Measurements from ENCODE around the gene C2.
A peak's percentile ranks its signal among the peaks of the same experiment; 100 is the strongest.

The C2 gene

DNA sequence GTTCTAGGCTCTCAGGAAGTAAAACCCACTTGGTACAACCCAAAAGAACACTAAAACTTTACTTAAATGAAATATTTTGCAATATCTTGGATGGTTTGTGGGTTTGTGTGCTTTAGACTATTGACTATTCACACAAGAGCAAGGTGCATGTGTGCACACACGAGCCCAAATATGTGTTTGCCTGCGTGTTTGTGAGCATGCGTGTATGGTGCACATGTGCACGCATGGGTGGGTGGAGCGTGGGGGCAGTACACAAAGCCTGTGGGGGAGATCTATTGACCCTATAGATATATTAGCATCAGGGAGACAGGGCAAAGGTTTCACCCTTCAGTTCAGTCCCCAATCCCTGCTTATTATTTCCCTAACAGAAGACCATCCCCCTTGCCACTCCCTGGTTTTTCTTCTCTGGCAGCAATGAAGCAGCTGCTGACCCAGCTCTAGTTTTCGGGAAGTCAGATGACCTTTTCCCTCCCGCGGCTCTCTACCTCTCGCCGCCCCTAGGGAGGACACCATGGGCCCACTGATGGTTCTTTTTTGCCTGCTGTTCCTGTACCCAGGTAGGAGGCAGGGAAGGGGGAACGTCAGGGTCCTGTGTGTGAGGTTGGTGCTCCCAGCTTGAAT lies at the start of gene C2:
Gene C2, plus strand, starts transcription at position 476 of the 621 bp plus-strand sequence. Its CDS starts 36 bp downstream, at position 512.
- peak; percentile 45 for DNase-seq

DNA sequence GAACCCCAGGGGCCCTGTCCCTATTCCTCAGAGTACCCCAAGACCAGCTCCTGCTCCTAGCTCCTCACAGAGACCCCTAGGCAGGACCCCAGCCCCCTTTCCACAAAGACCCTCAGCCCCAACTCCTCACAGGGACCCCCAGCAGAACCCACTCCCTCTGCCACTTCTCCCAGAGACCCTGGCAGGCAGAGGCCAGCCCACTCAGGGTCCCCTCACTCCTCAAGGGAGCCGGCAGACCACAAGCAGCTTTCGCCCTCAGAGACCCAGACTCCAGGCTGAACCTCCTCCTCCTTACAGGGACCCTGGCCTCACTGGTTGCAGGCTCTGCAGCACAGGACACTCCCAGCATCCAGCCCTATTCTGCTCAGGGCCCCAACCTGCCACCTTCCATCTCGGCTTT lies 49.3 kb upstream of the C2 start:
- no peak for DNase-seq

DNA sequence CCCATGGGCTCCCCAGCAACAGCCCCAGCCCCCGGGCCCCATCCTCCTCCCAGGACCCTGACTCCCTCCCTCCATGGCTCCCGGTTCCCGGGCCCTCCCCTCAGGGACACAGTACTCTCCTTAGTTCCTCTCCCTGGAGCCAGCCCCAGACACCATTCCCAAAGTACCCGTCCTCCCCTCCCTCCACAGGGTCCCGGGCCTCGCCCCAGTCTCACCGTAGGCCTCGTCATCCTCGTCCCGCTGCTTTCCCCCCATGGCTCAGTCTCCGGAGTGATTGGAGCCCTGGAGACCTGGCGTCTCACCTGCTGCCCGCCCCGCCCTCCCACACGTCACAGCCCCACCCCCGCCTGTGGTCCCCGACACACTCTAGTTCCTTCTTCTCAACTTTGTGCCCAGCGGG lies 48.8 kb upstream of the C2 start, which contains the start of gene SLC44A4:
Gene SLC44A4, minus strand, starts transcription at position 272 of the 400 bp plus-strand sequence. Its CDS starts 17 bp downstream, at position 255.
- no peak for DNase-seq

DNA sequence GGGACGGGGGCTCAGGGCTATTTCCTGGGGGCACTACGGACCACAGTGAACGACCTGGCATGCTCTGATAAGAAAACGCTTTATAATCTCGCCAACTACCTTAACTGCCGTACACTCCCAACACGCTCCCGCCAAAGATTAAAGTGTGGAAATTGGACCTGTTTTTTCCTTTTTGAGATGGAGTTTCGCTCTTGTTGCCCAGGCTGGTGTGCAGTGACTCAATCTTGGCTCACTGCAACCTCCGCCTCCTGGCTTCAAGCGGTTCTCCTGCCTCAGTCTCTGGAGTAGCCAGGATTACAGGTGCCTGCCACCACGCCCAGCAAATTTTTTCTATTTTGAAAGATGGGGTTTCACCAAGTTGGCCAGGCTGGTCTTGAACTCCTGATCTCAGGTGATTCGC lies 48.4 kb upstream of the C2 start:
- DNase-seq, result no peak

DNA sequence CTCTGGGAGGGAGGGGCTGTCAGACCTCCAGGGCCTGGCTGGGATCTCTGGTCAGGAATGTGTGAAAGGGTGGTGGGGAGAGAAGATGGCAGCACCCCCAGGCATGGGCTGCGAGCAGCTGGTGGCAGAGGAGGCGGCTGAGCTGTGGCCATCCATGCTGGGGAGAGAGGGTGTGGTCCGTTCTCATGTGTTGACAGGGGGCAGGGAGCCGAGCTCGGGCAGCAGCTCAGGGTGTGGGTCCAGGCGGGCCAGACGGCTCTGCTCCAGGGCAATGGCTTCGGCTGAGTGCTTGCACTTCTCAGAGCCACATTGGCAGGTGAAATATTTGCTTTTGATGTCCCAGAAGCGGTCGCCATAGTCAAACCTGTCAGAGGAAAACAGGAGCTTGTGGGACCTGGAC lies 47.6 kb upstream of the C2 start:
- no peak for DNase-seq

DNA sequence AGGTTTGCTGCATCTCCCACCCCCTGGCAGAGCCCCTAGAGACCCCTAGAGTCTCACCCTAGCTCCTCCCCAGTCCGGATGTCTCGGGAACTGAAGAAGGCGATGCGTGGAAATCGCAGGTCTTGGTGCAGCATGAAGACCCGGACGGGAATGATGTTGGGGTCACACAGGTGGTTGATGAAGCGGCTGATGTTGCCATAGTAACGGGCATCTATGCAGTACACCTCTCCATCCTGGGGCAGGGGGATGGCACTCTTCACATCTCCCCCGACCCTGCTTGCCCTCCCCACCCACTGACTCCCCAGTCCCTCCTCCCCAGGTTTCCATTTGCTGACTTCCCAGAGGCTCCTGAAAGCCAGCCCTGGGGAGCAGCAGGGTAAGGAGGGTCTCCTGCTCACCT lies 46.9 kb upstream of the C2 start:
- DNase-seq, result no peak

DNA sequence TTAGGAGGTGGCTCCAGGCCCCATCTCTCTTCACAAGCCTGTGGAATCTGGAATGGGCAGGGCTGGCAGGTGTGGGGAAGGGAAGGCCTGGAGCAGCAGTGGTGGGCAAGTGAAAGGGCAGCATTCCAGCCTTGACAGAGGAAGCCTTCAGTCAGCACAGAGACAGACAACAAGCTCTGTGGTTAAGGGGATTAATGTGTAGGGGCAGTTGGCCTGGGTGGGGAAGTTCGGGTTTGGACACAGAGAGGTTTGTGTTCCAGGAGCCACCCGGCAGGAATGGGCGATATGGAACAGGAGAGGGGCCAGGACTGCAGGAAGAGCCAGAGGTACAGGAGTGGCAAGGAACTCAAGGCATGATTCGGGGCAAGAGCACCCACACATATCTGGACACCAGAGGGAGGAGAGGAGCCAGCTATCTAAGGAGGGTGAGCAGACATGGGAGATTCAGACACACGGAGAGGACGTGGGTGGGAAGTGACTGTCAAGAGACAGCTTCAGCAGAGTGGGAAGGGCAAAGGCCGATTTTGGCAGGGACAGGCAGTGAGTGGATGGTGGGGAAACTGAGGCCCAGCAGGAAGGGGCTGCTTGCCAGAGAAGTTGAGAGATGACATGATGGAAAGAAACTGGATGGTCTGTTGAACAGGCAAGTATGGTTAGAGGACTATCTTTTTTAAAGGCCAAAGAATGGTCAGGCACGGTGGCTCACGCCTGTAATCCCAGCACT lies 46.2 kb upstream of the C2 start:
- DNase-seq, result no peak

DNA sequence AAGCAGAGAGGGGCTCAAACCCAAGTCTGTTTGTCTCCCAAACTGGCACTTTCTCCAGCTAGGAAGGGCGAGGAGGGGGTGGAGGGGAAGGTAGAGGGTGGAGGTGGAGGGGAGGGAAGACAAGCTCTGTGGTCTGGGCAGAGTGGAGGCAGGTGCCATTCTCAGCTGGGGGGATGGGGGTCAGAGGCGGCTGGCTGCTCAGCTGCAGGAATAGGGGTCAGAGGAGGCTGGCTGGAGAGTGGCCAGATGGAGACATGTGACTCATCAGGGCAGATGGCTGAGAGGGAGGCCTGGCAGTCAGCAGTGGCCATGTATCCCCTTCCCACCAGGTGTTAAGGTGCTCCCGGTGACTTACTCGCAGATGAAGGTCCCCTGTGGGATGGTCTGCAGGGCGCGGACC lies 45.2 kb upstream of the C2 start:
- no peak for DNase-seq

DNA sequence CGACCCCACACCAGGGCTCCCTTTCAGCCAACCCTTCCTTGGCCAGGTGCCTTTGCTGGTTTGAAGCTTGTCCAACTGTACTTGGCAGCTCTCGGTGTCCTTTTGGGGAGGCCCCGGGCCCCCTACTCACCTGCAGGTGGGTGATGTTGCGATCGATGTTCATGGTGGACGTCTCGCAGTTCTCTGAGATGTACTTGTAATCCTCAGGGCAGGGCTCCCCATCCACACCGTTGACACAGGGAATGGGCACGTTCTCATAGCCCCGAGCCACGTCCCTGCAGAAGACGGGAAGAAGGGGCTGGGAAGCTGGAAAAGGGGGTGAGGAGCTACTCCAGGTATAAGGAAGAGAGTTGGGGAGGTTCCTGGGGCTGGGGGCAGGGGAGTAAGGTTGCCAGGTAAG lies 43.8 kb upstream of the C2 start:
- DNase-seq, result no peak

DNA sequence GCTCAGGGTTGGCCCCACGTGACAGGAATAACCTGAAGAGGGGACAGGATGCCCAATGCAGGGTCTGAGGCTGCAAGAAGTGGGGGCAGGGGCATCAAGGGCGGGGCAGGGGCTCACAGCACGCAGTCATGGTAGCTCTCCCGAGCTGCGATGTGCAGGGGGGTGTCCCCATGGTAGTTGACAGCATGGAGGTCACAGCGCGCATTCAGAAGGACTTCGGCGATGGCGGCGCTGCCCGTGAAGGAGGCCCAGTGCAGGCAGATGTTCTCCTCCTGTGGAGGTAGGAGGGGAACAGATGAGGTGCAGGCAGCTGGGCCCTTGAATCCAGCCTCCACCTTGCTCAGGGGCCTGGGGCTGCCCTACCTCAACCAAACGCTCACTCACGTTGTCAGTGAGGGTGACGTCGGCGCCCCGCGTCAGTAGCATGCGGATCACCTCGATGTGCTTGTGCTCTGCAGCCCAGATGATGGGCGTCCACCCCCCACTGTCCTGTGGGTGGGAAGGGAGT lies 42.9 kb upstream of the C2 start:
- no peak for DNase-seq

DNA sequence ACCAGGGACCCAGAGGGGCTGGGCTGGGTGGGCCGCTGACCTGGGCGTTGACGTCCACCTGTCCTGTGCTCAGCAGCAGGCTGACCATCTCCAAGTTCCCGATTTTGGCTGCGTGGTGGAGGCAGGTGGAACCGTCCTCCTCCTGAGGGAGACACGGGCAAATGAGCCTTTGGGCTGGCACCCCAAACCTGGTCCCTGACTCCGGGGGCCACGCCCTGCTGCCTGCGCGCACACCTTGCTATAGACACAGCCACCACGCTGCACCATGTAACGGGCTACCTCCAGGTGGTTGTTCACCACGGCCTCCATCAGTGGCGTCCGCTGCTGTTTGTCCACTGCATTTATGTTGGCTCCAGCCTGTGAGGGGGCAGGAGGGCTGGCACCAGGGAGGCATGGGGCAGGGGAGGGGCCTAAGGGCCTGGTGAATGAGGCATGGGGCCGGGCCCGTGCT lies 41.0 kb upstream of the C2 start:
- DNase-seq, result no peak

DNA sequence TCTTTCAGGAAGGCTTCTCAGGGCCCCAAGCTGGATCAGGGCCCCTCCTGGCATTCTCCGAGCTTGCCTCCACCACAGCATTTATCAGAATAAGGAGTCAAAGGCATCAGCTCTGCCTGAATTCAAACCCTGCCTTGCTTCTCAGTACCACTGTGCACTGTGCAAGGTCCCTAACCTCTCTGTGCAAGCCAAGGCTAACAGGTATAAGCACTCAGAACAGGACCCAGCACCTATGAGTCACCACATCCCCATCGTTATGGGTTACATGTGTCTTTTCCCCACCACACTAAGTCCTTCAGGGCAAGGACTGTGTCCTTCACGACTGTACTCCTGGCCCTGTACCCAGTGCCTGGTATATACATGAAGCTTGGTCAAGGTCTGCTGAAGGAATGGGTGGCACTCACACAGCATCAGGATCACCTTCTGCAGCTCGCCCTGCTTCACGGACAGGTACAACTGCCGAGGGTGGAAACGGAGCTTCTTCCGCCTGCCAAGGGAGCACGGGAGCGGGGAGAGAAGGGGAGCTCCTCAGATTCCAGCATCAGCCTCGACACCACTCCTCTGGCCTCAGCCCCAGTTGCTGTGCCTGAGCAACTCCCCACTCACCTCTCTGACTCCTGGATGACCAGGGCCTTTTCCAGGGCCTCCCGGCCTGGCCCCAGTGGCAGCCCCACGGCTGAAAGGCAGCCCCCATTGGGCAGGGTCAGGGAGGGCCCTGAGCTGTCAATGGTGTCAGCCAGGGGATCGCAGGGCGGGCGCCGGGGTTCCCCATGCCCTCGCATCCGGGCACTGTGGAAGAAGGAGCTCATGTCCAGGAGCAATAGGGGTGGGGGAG lies 40.1 kb upstream of the C2 start:
- no peak for DNase-seq

DNA sequence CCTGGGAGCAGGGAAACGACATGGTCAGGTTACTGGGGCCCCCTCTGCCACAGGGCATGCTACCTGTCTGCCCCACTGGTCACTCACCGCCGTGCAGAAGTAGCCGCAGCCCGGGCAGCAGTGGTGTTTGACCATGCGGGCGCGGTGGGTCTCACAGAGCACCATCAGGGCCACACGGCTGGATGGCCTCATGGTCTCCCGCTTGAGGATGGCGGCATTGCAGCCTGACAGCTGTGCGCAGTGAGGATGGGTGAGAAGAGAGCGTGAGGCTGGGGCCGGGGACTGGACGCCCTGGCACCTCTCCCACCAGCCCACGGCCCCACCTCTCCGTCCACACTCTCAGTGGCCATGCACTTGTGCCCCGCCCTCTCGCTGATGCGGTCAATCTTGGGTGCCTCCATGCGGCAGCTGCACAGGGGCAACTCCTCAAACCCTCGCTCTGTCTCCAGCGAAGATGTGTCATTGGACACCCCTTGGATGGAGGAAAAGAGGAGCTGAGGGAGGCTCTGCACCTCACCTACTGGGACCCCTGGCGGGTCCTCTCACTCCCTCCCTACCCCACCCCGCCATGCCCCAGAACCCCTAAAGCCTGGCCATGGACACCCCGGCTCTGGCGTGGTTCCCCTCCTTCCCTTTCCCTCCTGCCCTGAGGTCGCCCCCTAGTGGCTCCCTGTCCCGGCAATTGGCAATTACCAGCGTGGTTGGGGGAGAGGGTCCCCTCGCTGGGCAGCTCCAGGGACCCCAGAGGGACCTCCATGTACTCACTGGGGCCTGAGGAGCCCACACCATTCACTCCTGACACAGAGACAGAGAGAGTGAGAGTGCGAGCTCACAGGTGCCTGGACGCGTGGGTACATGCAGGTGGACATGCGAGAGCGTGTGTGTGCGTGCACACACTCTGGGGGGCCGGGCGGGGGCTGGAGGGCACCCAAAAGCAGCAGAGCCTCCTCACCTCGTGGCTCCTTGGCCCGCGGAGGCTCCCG lies 39.0 kb upstream of the C2 start:
- DNase-seq, result peak; percentile 27

DNA sequence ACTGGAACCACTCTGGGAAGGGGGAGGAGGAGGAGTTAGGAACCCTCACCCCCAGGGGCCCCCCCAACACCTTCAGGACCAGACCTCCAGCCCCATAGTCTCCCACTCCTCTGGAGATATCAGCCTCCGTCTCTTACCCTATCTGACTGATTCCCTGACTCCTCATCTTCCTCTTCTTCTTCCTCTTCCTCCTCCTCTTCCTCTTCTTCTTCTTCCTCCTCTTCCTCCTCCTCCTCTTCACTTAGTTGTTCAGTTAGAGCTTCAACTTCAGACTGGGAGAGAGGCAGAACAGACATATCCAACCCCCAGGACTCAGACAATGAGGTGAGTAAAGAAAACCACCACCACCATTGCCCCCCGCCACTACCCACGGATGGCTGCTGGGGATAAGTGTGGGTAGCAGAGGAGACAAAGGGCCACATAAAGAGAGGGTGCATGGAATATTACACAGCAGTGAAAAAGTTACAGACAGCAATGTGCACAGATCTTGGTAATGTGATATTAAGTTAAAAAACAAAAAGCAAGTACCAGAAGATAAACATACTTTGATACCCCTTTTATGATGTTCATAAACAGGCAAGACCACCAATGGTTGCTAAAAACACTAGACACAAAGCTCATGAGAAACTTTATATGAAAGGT lies 38.1 kb upstream of the C2 start:
- DNase-seq, result no peak

DNA sequence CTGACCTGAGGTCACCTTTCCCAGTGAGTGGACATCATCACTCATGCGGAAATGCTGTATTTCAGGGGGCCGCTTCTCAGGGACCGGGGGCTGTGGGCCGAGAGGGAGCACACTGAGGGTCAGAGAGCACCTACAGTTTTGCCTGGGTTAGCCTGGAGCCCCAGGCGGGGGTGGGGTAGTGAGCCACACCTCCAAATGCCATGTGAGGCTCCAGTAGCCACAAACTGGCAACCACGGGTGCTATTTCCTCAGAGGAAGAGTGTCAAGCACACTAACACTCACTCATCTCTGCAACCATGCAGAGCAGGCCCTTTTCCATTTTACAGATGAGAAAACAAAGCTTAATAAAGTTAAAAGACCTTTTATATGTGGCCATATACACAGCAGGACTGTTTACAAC lies 34.7 kb upstream of the C2 start:
- DNase-seq, result no peak

DNA sequence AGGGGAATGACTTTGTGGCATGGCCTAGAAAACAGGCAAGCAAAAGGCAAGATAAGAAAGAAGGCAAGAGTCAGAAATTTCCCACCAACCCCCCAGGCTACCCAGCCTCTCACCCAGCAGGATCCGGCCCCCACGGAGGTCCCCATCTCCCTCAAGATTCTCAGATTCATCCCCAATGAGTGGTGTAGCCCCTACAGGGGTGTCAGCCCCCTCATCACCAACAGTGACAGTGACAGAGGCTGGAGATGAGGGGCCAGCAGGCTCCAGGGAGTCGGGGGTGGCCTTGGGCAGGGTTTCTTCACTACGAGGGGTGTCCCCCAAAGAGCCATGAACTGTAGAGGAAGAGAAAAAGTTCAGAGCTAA lies 31.0 kb upstream of the C2 start:
- DNase-seq, result no peak

DNA sequence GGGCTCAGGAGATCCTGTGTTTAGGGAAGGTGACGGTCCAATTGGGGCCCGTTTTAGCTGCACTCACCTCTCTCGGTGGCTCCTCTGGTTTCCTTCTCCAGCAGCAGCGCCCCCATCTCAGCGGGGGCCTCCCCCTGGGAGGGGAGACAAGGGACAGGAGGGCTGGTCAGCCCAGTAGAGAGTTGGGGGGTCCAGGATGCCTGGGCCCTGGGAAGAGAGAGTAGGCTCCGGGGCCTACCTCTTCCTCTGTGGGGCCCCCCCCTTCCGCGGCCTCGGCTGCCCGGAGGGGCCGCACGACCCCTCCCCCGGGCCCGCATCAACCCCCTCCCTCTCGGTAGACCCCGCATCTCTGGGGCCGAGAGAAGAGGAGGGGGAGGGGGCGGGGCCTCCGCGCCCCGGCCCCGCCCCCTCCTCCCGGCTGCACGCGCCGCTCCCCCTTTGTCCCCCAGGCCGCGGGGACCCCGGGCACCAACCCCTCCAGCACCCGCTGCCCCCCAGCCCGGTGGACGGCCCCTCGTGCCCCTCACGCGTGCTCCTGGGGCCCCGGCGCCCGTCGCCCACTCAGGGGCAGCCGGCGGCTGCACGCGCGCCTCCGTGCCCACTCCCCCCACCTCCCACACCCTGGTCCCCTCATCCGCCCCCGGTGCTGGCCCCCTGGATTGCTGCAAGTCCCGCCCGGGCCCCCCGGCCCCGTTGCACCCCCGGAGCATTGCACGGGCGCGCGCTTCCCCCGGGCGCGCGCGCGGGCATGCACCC lies 30.5 kb upstream of the C2 start:
- no peak for DNase-seq

DNA sequence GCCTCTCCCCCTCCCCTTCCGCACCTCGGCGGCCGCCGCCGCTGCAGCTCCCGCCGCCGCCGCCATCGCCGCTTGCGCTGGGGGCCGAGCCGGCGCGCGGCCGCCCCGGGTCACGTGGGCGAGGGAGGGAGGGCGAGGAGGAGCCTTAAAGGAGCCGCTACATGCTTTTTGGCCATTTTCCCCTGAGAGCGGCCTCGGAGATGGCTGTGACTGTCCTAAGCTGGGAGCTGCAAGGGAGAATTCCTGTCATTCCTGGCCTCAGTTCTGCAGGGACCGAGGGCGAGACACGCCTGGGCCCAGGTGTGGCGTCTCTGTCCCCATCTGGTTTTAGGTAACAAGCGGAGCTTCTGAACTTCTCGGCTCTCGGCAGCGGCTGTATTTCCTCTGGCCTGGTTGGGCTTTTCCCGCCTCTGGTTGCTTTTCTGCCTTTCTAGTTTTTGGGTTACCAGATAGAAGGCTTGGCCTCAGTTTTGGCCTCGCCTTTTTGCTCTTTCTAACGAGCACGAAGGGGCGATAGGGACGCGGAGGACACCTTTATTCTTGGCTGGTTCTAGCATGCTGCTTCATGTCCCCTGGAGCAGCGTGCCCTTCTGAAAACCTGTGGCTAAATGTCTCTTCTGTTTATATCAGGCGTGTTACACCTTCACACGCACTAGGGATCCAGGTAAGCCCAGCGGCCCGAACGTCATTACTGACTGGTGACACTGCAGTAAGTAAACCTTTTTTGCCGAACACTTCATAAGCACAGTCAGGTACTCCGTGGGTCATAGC lies 29.7 kb upstream of the C2 start, which contains the start of gene EHMT2:
Gene EHMT2, minus strand, starts transcription at position 87 of the 771 bp plus-strand sequence. Its CDS starts 21 bp downstream, at position 66.
- peak; percentile 89 for DNase-seq

DNA sequence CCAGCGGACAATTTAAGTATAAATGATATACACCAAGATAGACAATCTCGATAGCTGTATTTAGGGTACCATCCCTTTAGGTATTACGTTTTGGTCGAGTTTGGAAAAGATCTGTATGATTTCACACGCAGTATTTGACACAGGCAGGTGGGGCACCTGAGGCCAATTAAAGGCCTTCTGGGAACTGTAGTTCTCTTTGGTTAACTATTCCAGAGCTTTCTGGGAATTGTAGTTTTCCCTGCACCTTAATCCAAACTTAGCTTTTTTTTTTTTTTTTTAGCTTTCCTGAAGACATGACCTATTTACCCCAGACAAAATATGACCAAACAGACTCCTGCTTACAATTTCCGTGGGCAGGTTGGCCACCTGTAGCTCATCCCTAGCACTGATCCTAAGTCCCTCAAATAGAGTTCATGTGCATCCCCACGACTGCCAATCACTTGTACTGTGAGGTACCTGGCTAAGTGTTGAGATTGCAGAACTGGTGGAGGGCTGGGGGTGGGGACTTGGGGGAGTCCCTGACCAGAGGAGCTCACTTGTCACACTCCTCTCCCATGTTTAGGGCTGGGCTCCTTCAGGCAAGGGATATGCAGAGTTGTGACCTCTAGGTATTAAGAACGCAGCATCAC lies 29.0 kb upstream of the C2 start:
- DNase-seq, result no peak

DNA sequence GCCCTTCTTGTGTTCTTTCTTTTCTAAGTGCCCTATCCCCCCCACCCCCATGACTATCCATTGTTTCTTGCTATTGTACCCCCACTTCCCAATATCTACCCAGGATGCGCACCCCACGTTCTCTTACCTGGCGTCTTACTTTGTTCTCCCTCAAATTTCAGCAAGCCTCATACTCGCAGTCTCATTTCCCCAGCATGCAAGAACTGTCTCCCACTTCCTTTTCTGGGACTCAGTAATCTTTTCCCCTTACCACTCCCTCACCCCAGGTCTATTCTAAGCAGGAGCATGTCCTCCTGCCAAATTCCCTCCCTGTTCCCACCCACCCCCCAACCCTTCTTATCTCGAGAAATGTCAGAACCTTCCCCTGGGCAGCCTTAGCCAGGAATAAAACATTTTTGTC lies 28.3 kb upstream of the C2 start:
- DNase-seq, result no peak

Data from suppressor macrophage treated with lipopolysaccharide for 4 hours (primary cell).